Fibroblast of skin of right quadriceps (primary cell): ENCODE data around the gene CDS2.
"Not testable (repeated sequence)": the region's sequence is repeated elsewhere in the genome, so short reads cannot be mapped to it uniquely, and the experiment has no call there.

Source experiments
- DNase-seq: peaks from one replicate; pipeline ENCODE4 v3.0.0-alpha.2; 2013

Gene CDS2

GRCh38 chr20:5126512-5127203 is at the start of gene CDS2:
CDS2 (plus strand) TSS chr20:5127008; CDS start chr20:5127093, 85 bp downstream.
- peak; percentile 98 for DNase-seq

GRCh38 chr20:5077761-5078387 is 48.9 kb upstream of the CDS2 start:
- no peak for DNase-seq

DNA sequence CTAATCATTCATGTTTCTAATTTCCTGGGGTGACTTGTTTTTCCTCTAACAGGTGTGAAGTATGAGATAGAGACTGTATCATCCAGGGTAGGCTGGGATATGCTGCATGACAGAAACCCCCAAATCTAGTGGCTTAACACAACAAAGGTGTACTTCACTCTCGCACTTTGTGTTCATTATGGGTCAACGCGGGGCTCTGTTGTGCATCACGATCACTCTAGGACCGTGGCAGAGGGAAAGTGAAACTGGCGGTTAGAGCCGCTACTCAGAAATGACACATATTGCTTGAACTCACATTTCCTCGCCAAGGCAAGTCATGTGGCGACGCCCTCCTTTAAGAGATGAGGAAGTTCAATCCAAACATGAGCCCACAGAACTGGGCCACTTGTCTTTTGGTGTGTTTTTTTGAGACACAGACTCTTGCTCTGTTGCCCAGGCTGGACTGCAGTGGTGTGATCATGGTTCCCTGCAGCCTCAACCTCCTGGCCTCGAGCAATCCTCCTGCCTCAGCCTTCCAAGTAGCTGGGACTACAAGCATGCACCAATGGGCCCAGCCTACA is 48.3 kb upstream of the CDS2 start:
- no peak for DNase-seq

GRCh38 chr20:5080384-5080877 is 46.4 kb upstream of the CDS2 start:
- peak; percentile 23 for DNase-seq

DNA sequence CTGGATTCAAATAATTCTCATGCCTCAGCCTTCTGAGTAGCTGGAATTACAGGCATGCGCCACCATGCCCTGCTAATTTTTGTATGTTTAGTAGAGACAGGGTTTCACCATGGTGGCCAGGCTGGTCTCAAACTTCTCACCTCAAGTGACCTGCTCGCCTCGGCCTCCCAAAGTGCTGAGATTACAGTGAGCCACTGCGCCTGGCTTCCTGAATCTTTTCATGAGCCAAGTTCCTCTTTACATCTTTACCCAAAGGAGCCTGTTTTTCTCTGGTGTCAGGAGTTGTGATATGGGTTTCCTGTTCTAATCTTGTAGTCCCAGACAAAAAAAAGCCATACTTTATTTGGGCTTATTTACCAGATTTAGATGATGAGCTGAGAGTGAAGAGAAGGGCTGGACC is 41.4 kb upstream of the CDS2 start:
- DNase-seq = no peak

- DNase-seq = no peak
These were observed 38.1 kb upstream of the CDS2 start for GRCh38 chr20:5088688-5089087.

DNA sequence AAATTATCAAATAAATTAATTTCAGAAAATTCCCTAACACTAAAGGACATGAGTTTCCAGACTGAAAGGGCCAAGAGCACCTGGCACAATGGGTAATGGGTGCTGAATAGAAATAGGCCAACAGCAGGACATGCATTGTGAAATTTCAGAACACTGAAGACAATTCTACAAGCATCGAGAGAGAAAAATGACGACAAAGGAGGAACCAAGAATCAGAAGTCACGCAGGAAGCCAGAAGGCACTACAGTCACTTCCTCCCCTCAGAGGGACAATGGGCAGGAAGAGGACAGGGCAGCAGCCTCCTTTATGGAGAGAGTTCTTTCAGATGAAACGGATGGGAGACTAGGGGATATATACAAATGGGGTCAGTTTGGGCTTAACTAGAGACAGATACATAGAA is 36.6 kb upstream of the CDS2 start:
- DNase-seq = no peak

DNA sequence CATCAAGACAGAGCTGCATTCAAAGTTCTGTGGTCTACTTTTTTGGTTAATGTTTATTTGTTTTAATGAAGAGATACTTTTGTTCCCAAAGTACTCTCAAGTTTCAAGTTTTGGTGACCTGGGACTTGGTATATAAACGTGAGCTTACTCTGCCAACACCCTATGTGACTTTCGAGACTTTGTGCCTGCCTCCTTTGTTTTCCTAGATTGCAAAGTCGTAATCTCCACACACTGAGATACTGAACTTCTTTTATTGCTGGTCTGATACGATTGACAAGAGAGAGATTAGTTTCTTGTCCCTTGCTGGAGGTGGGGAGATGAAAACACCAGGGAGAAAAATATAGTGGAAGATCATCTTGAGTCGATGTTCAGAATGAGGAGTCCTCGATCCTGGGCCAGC is 34.9 kb upstream of the CDS2 start:
- no peak for DNase-seq

- DNase-seq = no peak
These were observed 34.0 kb upstream of the CDS2 start for GRCh38 chr20:5092765-5093339.

DNA sequence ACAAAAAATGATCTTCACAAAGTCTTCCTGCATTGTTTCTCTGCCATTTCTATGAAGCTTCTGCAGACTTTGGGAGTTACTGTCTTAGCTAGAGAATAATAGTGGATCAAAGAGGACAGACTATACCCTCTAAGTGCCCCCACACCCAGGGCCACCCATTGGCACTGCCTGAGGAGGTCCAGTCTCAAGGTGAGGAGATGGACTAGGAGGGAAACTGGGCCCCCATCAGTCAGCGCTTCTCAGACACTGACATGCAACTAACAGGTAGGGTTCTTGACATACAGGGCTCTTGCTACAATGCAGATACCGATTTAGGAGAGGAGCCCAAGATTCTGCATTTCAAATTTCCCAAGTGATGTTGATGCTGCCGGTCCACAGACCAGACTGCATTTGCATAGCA is 31.4 kb upstream of the CDS2 start:
- DNase-seq = no peak

DNA sequence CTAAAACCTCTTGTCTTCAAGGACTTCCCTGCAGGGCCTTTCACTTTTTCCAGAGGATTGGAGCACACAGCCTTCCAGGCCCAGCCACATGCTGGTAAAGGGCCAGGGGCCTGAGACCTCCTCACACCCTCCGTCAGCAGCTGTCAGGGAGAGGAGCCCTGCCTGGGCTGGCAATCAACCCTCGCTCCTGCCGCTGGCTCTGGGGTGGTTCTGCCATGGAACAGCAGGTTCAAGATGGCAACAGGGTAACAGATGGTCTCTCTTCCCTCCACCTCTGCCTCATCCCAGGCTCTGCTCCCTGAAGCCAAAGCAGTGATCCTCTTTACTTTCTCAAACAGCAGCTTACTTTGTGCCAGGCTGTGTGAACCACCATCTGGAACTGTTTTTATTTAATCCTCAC is 30.9 kb upstream of the CDS2 start:
- no peak for DNase-seq

- DNase-seq = no peak
These were observed 30.3 kb upstream of the CDS2 start for GRCh38 chr20:5096463-5096862.

- not testable (repeated sequence) for DNase-seq
These were observed 27.8 kb upstream of the CDS2 start for GRCh38 chr20:5099009-5099408.

- DNase-seq = not testable (repeated sequence)
These were observed 26.9 kb upstream of the CDS2 start for GRCh38 chr20:5099909-5100308.

DNA sequence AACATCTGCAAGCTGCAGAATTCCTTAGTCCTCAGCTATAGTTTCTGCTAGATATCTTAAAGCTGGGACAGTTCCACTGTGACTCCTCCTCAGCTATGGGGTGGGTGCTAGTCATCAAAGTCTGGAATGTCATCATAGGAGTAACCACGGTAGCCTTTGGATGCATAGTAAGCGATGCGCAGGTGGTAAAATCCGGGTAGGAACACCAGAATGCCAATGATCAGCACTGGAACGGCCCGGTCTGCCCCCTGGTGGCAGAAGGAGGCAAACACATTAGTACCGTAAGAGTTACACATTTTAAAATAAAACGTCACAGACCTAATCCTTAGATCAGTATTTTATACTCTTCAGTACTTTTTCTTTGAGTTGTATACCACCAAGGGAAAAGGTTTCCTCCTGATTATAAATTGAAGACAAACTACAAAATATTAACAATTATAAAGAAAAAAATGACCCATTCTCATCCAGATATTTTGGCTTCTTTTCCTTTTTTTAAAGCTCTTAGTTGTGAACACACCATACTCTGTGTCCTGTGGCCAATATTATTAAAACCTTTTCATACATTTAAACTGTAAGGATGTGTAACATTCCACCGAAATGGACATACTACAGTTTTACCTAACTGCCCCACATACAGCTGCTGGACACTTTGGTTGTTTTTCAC is 26.0 kb upstream of the CDS2 start:
- DNase-seq = peak; percentile 47

DNA sequence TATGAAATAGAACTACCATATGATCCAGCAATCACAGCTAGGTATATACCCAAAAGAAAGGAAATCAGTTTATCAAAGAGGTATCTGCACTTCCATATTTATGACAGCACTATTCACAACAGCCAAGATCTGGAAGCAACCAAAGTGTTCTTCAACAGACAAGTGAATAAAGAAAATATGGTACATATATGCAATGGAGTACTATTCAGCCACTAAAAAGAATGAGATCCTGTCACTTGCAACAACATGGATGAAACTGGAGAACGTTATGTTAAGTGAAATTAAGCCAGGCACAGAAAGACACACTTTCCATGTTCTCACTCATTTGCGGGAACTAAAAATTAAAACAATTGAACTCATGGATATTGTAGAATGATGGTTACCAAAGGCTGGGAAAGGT is 22.3 kb upstream of the CDS2 start:
- DNase-seq = no peak

DNA sequence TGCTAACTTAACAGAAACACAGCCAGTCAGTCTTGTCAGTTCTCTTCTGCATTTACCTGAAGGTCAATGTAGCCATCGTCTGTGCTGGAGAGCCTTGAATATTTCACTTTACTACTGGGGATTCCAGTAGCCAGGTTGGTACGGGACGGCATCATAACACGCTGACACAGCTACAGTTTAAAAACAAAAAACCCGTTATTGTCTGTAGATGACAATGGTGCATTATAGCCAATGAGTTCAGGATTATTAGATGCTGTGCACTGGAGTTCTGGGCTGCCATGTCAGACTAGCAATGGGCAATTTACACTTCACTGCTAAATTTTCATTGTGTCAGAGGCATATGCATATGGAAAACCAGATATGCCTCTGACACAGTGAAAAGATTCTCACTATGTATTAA is 17.5 kb upstream of the CDS2 start:
- no peak for DNase-seq

- DNase-seq = no peak
These were observed 13.2 kb upstream of the CDS2 start for GRCh38 chr20:5113615-5113986.

- no peak for DNase-seq
These were observed 12.4 kb upstream of the CDS2 start for GRCh38 chr20:5114403-5114802.

DNA sequence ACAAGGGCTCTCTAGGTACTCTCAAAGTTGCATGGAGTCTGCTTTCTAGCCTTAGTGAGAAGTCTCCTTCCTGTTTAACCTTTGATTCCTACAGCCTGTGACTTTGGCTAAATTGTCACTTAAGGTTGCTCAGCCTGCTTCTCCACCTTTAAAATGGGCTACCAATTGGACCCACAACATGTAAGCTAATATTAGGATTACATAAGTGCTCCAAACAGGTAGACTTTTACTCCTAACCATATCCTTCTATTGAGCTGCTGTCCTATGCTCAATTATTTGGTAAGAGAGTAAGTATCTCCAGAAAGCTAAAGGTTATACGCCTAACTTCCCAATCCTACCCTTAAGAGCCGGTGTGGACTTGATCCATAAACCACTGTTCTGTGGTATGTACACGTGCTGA is 9.9 kb upstream of the CDS2 start:
- DNase-seq = no peak

GRCh38 chr20:5118220-5119142 is 8.3 kb upstream of the CDS2 start:
- DNase-seq = no peak

- no peak for DNase-seq
These were observed 7.7 kb upstream of the CDS2 start for GRCh38 chr20:5119143-5119434.
